Adrenal gland (tissue), 12 donors: ENCODE results near the gene ERV3-1. TPM values are rescaled to one million over a fixed set of nuclear protein-coding genes. Genes with fewer than 3 reads are reported as not detected.
A peak's percentile ranks its signal among the peaks of the same experiment; 100 is the strongest.

Experiments
- DNase-seq, 7 donors: peaks; one replicate each; pipeline ENCODE4 v3.0.0-alpha.2; 2019 to 2020
- H3K27ac ChIP-seq, 5 donors: fragments of 200-600 bp; sonication (generic) in 4 of 5; 1 replicate in 3 of 5; 2 replicates in 2 of 5; pipeline versions ENCODE4 v1.5.1 to v1.8.0; 2016 to 2020; ENCODE audit warnings: mild to moderate bottlenecking in 1 of 5
- H3K27me3 ChIP-seq: fragments of 200-600 bp; 2 replicates; pipeline ENCODE4 v1.8.0; 2021
- H3K36me3 ChIP-seq, 2 donors: fragments of 200-600 bp; replicated peaks in 1 of 2; 1 replicate in 1 of 2; 2 replicates in 1 of 2; pipeline versions ENCODE4 v1.5.1 to v1.8.0; 2018 to 2022
- H3K4me1 ChIP-seq, 2 donors: fragments of 200-600 bp; replicated peaks in 1 of 2; 1 replicate in 1 of 2; 2 replicates in 1 of 2; pipeline versions ENCODE4 v1.5.1 to v1.8.0; 2018 to 2021
- H3K4me3 ChIP-seq, 4 donors: fragments of 200-600 bp; sonication (generic) in 3 of 4; one replicate each; pipeline ENCODE4 v1.5.1; 2016 to 2018
- H3K9me3 ChIP-seq, 3 donors: fragments of 200-600 bp; sonication (generic) in 1 of 3; replicated peaks in 1 of 3; 1 replicate in 2 of 3; 2 replicates in 1 of 3; pipeline versions ENCODE4 v1.5.1 to v1.8.0; 2016 to 2021
- POLR2A ChIP-seq, 2 donors: fragments of 450-650 bp; IDR thresholded peaks; one replicate each; pipeline ENCODE4 v1.6.1; 2017; ENCODE audit warnings: antibody characterized with exemption in 2 of 2, mild to moderate bottlenecking in 2 of 2, moderate library complexity in 1 of 2
- WGBS, 4 donors: extraction: QIAGEN DNeasy Blood & Tissue Kit in 2 of 4; methylation state at CpG; one replicate each; pipeline versions ENCODE4 v1.1.5 to v1.1.7; 2013 to 2017; 5-methylcytosine and 5-hydroxymethylcytosine counted together
- intact Hi-C, 2 donors: fragments of 100-400 bp; cut with DNase I; formaldehyde crosslinking; loops; one replicate each; pipeline versions ENCODE4 v1.14.1 to v1.15.0; 2022 to 2023
- polyA plus RNA-seq, 3 donors: library from polyadenylated mRNA; stranded (reverse); fragments of 200-250 nt in 2 of 3; fragments of 350-450 nt in 1 of 3; fragmentation: Illumina TruSeq in 1 of 3; extraction: RNeasy Lipid Tissue Mini Kit (QIAGEN cat#74804) in 1 of 3; gene quantifications; one replicate each; pipeline ENCODE4 v1.2.3, GENCODE V29; 2013 to 2014
- total RNA-seq, 9 donors: library from RNA; depleted of rRNA in 4 of 9; stranded (reverse); fragments of >200 nt in 4 of 9; fragments of 120-200 nt in 1 of 9; fragmentation: NEBNext Ultra II Directional in 1 of 9; extraction: Animal tissue kit (Norgen Biotek cat#: 25700) in 1 of 9; gene quantifications; one replicate each; pipeline versions ENCODE4 v1.1.0 to v1.2.4, GENCODE V29; 2013 to 2023
- TF ChIP-seq, protein P1 (sequence below), 6 experiments: fragments of 450-650 bp in 4 of 6; fragments of 200-600 bp in 2 of 6; sonication (generic) in 1 of 6; IDR thresholded peaks; 1 replicate in 5 of 6; 2 replicates in 1 of 6; pipeline versions ENCODE4 v1.5.1 to v1.8.0; 2016 to 2021; ENCODE audit warnings: antibody characterized with exemption in 6 of 6, mild to moderate bottlenecking in 2 of 6, moderate library complexity in 1 of 6
- donor health status: healthy with polysubstance abuse.
- donor health status: Bipolar disorder and iron deficiency.
- donor health status: DM: yes; HTN: yes; CAD: no.
- donor health status: DM: no; HTN: no; CAD: no.
- donor health status: DM: no; HTN: no; CAD: no.
- donor health status: DM: yes; HTN: yes; CAD: no.

The ERV3-1 gene
- total and polyA plus RNA-seq, 12 donors: 9.6 to 271 (median 66.7) TPM

- WGBS, 4 donors: 95 to 100% (median 99%) methylated on average over 2 of the region's 2 CpGs
- Histone ChIP-seq H3K9me3 (peaks cover 0 to 27% (median 0%) of the 10 kb centered on the region in 3 donors), H3K4me1 (peaks cover 21 to 22% of the 10 kb centered on the region in 2 donors), H3K4me3 (no peak overlapping the region), H3K27ac (peak overlapping the region in 1 of 5 donors; percentile 19), H3K36me3 (peaks cover 0 to 6% of the 10 kb centered on the region in 2 donors), H3K27me3 (no peaks in the 10 kb centered on the region)
- intact Hi-C loops: no loop called here
- TF ChIP-seq, protein P1, sequence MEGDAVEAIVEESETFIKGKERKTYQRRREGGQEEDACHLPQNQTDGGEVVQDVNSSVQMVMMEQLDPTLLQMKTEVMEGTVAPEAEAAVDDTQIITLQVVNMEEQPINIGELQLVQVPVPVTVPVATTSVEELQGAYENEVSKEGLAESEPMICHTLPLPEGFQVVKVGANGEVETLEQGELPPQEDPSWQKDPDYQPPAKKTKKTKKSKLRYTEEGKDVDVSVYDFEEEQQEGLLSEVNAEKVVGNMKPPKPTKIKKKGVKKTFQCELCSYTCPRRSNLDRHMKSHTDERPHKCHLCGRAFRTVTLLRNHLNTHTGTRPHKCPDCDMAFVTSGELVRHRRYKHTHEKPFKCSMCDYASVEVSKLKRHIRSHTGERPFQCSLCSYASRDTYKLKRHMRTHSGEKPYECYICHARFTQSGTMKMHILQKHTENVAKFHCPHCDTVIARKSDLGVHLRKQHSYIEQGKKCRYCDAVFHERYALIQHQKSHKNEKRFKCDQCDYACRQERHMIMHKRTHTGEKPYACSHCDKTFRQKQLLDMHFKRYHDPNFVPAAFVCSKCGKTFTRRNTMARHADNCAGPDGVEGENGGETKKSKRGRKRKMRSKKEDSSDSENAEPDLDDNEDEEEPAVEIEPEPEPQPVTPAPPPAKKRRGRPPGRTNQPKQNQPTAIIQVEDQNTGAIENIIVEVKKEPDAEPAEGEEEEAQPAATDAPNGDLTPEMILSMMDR (IDR thresholded peaks at IDR 0.05): no peak
- no peak for TF ChIP-seq POLR2A (IDR thresholded peaks at IDR 0.05)
- DNase-seq: no peak
These were observed 10.2 kb downstream of the ERV3-1 start for GRCh38 chr7:64996305-64996704.

GRCh38 chr7:64993901-64994300, 12.6 kb downstream of the ERV3-1 start:
- H3K9me3 ChIP-seq: peaks cover 0 to 22% (median 0%) of the 10 kb centered on the region in 3 donors
- no peak for DNase-seq
- TF ChIP-seq POLR2A (IDR thresholded peaks at IDR 0.05): no peak
- TF ChIP-seq, protein P1 (IDR thresholded peaks at IDR 0.05): no peak
- no peaks in the 10 kb centered on the region for H3K27me3 ChIP-seq
- intact Hi-C loops: no loop called here
- peaks cover 4 to 6% of the 10 kb centered on the region in 2 donors for H3K4me1 ChIP-seq
- peak overlapping the region in 1 of 5 donors; percentile 6 for H3K27ac ChIP-seq
- peaks cover 0 to 6% of the 10 kb centered on the region in 2 donors for H3K36me3 ChIP-seq
- H3K4me3 ChIP-seq: no peak overlapping the region
- WGBS, 4 donors: 98 to 100% (median 98%) methylated on average over 7 of the region's 7 CpGs

GRCh38 chr7:64992971-64993370, 13.5 kb downstream of the ERV3-1 start:
- Histone ChIP-seq H3K4me1 (no peaks in the 10 kb centered on the region), H3K36me3 (peaks cover 0 to 6% of the 10 kb centered on the region in 2 donors), H3K27me3 (no peaks in the 10 kb centered on the region), H3K27ac (peak overlapping the region in 1 of 5 donors; percentile 7), H3K9me3 (peaks cover 0 to 16% (median 0%) of the 10 kb centered on the region in 3 donors), H3K4me3 (no peak overlapping the region)
- TF ChIP-seq, protein P1 (IDR thresholded peaks at IDR 0.05): no peak
- no peak for TF ChIP-seq POLR2A (IDR thresholded peaks at IDR 0.05)
- 74 to 97% (median 85%) methylated on average over 4 to 5 of the region's 5 CpGs for WGBS, 4 donors
- no peak for DNase-seq
- intact Hi-C loops: no loop called here

- no peak within 1 kb of the TSS for H3K4me3 ChIP-seq
- H3K9me3 ChIP-seq: peaks cover 0 to 5% (median 0%) of the 10 kb centered on the region in 3 donors
- no peaks in the 10 kb centered on the region for H3K4me1 ChIP-seq
- peak within 1 kb of the TSS in 2 of 5 donors; percentile 33 to 45 for H3K27ac ChIP-seq
- H3K36me3 ChIP-seq: peaks cover 0 to 6% of the 10 kb centered on the region in 2 donors
- WGBS, 4 donors: 61 to 82% (median 74%) methylated on average over 4 of the region's 4 CpGs
- no peaks in the 10 kb centered on the region for H3K27me3 ChIP-seq
- DNase-seq: no peak
- intact Hi-C loops: no loop called here
- TF ChIP-seq POLR2A (IDR thresholded peaks at IDR 0.05): no peak
- TF ChIP-seq, protein P1 (IDR thresholded peaks at IDR 0.05): no peak
These were observed 15.6 kb downstream of the ERV3-1 start, which contains the start of gene ZNF117 for GRCh38 chr7:64990936-64991335. TSS of gene ZNF117 (minus strand) at chr7:64991036.
